Spleen (tissue), 11 donors: ENCODE data around the gene HCK. TPM values are rescaled to one million over a fixed set of nuclear protein-coding genes. Genes with fewer than 3 reads are reported as not detected.

ENCODE experiments used
- DNase-seq: peaks from one replicate; pipeline ENCODE4 v3.0.0-alpha.2; 2020
- H3K27ac ChIP-seq, 8 donors: fragments of 200-600 bp; sonication (generic) in 7 of 8; 1 replicate in 4 of 8; 2 replicates in 4 of 8; pipeline versions ENCODE4 v1.5.0 to v1.8.0; 2016 to 2021; ENCODE audit warnings: inconsistent platforms in 4 of 8, mild to moderate bottlenecking in 4 of 8, moderate library complexity in 1 of 8
- H3K27me3 ChIP-seq, 7 donors: fragments of 200-600 bp; sonication (generic) in 6 of 7; replicated peaks in 1 of 7; 1 replicate in 4 of 7; 2 replicates in 3 of 7; pipeline versions ENCODE4 v1.5.0 to v1.8.0; 2016 to 2021; ENCODE audit warnings: inconsistent platforms in 3 of 7, mild to moderate bottlenecking in 1 of 7
- H3K36me3 ChIP-seq, 6 donors: fragments of 200-600 bp; sonication (generic) in 5 of 6; 1 replicate in 4 of 6; 2 replicates in 2 of 6; pipeline versions ENCODE4 v1.5.0 to v1.8.0; 2016 to 2021; ENCODE audit warnings: inconsistent platforms in 2 of 6
- H3K4me1 ChIP-seq, 6 donors: fragments of 200-600 bp; sonication (generic) in 5 of 6; 1 replicate in 3 of 6; 2 replicates in 3 of 6; pipeline versions ENCODE4 v1.5.0 to v1.8.0; 2016 to 2021; ENCODE audit warnings: inconsistent platforms in 3 of 6
- H3K4me3 ChIP-seq, 8 donors: fragments of 200-600 bp; sonication (generic) in 7 of 8; 1 replicate in 4 of 8; 2 replicates in 4 of 8; pipeline versions ENCODE4 v1.5.0 to v1.8.0; 2016 to 2021; ENCODE audit warnings: inconsistent platforms in 4 of 8, mild to moderate bottlenecking in 4 of 8, moderate library complexity in 2 of 8
- H3K9me3 ChIP-seq, 8 donors: fragments of 200-600 bp; sonication (generic) in 7 of 8; 1 replicate in 4 of 8; 2 replicates in 4 of 8; pipeline versions ENCODE4 v1.5.0 to v1.8.0; 2016 to 2021; ENCODE audit warnings: inconsistent platforms in 4 of 8
- POLR2A ChIP-seq, 3 donors: fragments of 450-650 bp; IDR thresholded peaks; one replicate each; pipeline ENCODE4 v1.5.1; 2017; ENCODE audit warnings: antibody characterized with exemption in 3 of 3, mild to moderate bottlenecking in 1 of 3
- POLR2AphosphoS5 ChIP-seq, 3 donors: sonication (generic); formaldehyde crosslinking; IDR thresholded peaks; one replicate each; pipeline ENCODE4 v1.5.1; 2017; ENCODE audit warnings: antibody characterized with exemption in 3 of 3
- WGBS, 5 donors: extraction: QIAGEN DNeasy Blood & Tissue Kit in 3 of 5; methylation state at CpG; one replicate each; pipeline versions ENCODE4 v1.1.5 to v1.1.7; 2013 to 2018; 5-methylcytosine and 5-hydroxymethylcytosine counted together
- intact Hi-C: fragments of 100-400 bp; cut with DNase I; formaldehyde crosslinking; loops from one replicate; pipeline ENCODE4 v1.15.0; 2023; ENCODE audit warnings: low total_unique reads
- polyA plus RNA-seq, 3 donors: library from polyadenylated mRNA; stranded (reverse); fragments of 200-250 nt; gene quantifications; one replicate each; pipeline ENCODE4 v1.2.1, GENCODE V29; 2013
- total RNA-seq, 7 donors: library from RNA; depleted of rRNA in 3 of 7; stranded (reverse); fragments of >200 nt in 3 of 7; fragmentation: NEBNext Ultra II Directional in 4 of 7; extraction: Animal tissue kit (Norgen Biotek cat#: 25700) in 4 of 7; gene quantifications; one replicate each; pipeline versions ENCODE4 v1.1.0 to v1.2.1, GENCODE V29; 2016 to 2021
- TF ChIP-seq, protein P1 (sequence below), 11 experiments: fragments of 200-600 bp in 7 of 11; fragments of 450-650 bp in 4 of 11; sonication (generic) in 4 of 11; IDR thresholded peaks in 8 of 11; conservative IDR thresholded peaks in 3 of 11; 1 replicate in 7 of 11; 2 replicates in 4 of 11; pipeline versions ENCODE4 v1.4.0 to v1.8.0; 2016 to 2021; ENCODE audit warnings: antibody characterized with exemption in 11 of 11, inconsistent platforms in 4 of 11, mild to moderate bottlenecking in 1 of 11
- donor health status: healthy with polysubstance abuse.
- donor health status: DM: no; HTN: no; CAD: no; lungs with moderate emphysema.
- donor health status: DM: no; HTN: no; CAD: no.
- donor health status: Bipolar disorder and iron deficiency.
- donor health status: healthy.
- donor health status: DM: no; HTN: no; CAD: no.
- donor health status: DM: yes; HTN: yes; CAD: no.

Gene HCK
- total and polyA plus RNA-seq, 10 donors, result 44.3 to 341 (median 151) TPM

DNA sequence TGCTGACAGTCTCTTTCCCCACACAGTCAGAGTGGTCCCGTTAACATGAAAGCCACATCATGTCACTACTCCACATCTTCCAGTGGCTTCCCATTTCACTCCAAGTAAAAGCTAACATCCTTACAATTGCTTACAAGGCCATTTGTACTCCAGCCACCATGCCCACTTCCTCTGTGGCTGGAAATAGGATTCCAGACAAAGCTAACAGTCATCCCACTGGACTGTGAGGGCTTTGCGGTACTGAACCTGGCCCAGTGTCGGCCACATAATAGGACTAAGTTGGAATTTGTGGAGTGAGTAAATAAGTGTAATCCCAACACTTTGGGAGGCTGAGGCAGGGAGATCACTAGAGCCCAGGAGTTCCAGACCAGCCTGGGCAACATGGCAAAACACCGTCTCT lies 31.0 kb upstream of the HCK start:
- Histone ChIP-seq H3K36me3 (peaks cover 0 to 36% (median 1%) of the 10 kb centered on the region in 6 donors), H3K27ac (peak overlapping the region in 5 of 8 donors; percentile 39 to 69 (median 55)), H3K9me3 (no peaks in the 10 kb centered on the region), H3K27me3 (peaks cover 0 to 96% (median 30%) of the 10 kb centered on the region in 7 donors), H3K4me1 (peaks cover 5 to 51% (median 27%) of the 10 kb centered on the region in 6 donors), H3K4me3 (peak overlapping the region in 2 of 8 donors; percentile 76 to 81)
- intact Hi-C loops, result no loop called here
- no peak for DNase-seq
- TF ChIP-seq, protein P1, sequence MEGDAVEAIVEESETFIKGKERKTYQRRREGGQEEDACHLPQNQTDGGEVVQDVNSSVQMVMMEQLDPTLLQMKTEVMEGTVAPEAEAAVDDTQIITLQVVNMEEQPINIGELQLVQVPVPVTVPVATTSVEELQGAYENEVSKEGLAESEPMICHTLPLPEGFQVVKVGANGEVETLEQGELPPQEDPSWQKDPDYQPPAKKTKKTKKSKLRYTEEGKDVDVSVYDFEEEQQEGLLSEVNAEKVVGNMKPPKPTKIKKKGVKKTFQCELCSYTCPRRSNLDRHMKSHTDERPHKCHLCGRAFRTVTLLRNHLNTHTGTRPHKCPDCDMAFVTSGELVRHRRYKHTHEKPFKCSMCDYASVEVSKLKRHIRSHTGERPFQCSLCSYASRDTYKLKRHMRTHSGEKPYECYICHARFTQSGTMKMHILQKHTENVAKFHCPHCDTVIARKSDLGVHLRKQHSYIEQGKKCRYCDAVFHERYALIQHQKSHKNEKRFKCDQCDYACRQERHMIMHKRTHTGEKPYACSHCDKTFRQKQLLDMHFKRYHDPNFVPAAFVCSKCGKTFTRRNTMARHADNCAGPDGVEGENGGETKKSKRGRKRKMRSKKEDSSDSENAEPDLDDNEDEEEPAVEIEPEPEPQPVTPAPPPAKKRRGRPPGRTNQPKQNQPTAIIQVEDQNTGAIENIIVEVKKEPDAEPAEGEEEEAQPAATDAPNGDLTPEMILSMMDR (IDR thresholded peaks at IDR 0.05 in 8 of 11, conservative IDR thresholded peaks at IDR 0.05 in 3 of 11), result no peak
- TF ChIP-seq POLR2AphosphoS5 (IDR thresholded peaks at IDR 0.05), result peak in 1 of 3 donors; percentile 46
- WGBS, 5 donors, result 58 to 85% (median 74%) methylated on average over 4 of the region's 4 CpGs

DNA sequence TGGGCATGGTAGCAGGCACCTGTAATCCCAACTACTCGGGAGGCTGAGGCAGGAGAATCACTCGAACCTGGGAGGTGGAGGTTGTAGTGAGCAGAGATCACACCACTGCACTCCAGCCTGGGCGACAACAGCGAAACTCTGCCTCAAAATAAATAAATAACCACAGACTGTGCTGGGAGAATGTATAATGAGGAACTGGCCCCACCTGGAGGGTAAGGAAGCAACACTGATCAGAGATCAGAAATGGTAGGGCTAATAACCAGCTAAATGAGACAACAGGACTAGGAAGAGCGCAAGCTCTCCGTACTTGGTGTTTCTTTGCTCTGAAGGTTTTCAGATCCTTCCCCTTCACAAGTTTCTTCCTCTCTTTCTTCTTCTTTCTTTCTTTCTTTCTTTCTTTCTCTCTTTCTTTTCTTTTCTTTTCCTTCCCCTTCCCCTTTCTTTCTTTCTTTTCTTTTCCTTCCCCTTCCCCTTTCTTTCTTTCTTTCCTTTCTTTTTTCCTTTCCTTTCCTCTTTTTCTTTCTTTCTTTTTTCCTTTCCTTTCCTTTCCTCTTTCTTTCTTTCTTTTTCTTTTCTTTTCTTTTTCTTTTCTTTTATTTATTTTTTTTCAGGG lies 27.3 kb upstream of the HCK start:
- Histone ChIP-seq H3K27me3 (peaks cover 0 to 61% (median 17%) of the 10 kb centered on the region in 7 donors), H3K4me1 (peaks cover 0 to 25% (median 9%) of the 10 kb centered on the region in 6 donors), H3K4me3 (no peak overlapping the region), H3K9me3 (no peaks in the 10 kb centered on the region), H3K27ac (no peak overlapping the region), H3K36me3 (peaks cover 0 to 70% (median 1%) of the 10 kb centered on the region in 6 donors)
- intact Hi-C loops, result no loop called here
- 65 to 80% (median 72%) methylated on average over 6 of the region's 6 CpGs for WGBS, 5 donors
- TF ChIP-seq POLR2A (IDR thresholded peaks at IDR 0.05) (no peak), POLR2AphosphoS5 (IDR thresholded peaks at IDR 0.05) (peak in 1 of 3 donors; percentile 23)
- DNase-seq, result no peak

DNA sequence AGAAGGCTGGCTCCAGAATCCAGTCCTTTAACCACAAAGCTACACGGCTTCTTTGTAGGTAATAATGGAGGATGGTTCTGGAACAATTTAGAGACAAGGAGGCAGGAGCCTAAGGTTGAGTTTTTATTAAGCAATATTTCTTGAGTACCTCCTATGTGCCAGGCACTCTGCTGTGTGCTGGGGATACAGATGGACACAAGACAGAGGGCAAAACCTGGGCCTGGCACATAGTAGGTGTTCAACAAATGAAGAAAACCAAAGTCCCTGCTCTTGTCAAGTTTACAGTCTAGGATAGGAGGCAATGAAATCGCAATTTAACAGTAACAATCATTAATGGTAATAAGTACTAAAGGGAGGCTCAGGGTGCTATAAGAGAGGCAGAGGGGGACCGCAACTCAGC lies 24.4 kb upstream of the HCK start:
- peaks cover 0 to 46% (median 0%) of the 10 kb centered on the region in 7 donors for H3K27me3 ChIP-seq
- no peak for DNase-seq
- no peak overlapping the region for H3K27ac ChIP-seq
- intact Hi-C loops, result no loop called here
- 82 to 98% (median 90%) methylated on average over 3 of the region's 3 CpGs for WGBS, 5 donors
- peaks cover 7 to 38% (median 24%) of the 10 kb centered on the region in 6 donors for H3K4me1 ChIP-seq
- TF ChIP-seq POLR2A (IDR thresholded peaks at IDR 0.05) (no peak), POLR2AphosphoS5 (IDR thresholded peaks at IDR 0.05) (no peak)
- TF ChIP-seq, protein P1 (IDR thresholded peaks at IDR 0.05 in 8 of 11, conservative IDR thresholded peaks at IDR 0.05 in 3 of 11), result no peak
- H3K4me3 ChIP-seq, result no peak overlapping the region
- peaks cover 0 to 80% (median 3%) of the 10 kb centered on the region in 6 donors for H3K36me3 ChIP-seq
- H3K9me3 ChIP-seq, result no peaks in the 10 kb centered on the region

DNA sequence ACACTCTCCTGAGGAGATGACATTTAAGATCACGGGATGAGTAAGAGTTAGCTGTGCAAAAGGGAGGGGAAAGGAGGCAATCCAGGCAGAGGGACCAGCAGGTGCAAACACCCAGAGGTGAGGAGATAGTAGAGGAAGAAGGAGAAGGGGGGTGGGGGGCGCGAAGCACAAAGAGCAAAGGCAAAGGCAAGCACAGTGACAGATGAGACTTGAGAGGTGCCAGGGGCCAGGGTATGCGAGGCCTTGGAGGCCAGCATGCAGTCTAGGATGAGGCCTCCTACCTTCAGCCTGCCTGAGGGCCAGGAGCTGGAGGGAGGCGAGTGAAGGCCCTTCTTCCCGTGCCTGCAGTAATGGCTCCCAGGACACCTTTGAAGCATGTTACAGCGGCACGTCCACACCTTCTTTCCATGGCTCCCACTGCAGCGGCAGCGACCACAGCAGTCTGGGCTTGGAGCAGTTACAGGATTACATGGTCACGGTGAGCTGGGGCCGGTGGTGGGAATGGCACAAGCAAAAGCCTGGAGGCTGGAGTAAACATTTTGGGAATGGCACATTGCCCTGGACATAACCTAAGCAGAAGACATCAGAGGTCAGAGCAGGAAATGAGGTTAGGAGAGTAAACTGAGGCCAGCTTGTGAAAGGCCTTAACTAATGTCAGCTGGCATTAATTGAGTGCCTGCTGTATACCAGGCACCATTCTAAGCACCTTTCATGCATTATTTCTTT lies 23.2 kb upstream of the HCK start:
- Histone ChIP-seq H3K27ac (no peak overlapping the region), H3K36me3 (peaks cover 0 to 71% (median 3%) of the 10 kb centered on the region in 6 donors), H3K9me3 (no peaks in the 10 kb centered on the region), H3K4me3 (no peak overlapping the region), H3K27me3 (peaks cover 0 to 36% (median 0%) of the 10 kb centered on the region in 7 donors), H3K4me1 (peaks cover 15 to 49% (median 34%) of the 10 kb centered on the region in 6 donors)
- TF ChIP-seq POLR2A (IDR thresholded peaks at IDR 0.05), result no peak
- TF ChIP-seq POLR2AphosphoS5 (IDR thresholded peaks at IDR 0.05), result peak in 1 of 3 donors; percentile 63
- TF ChIP-seq, protein P1 (IDR thresholded peaks at IDR 0.05 in 8 of 11, conservative IDR thresholded peaks at IDR 0.05 in 3 of 11), result no peak
- no peak for DNase-seq
- intact Hi-C loops, result no loop called here
- 64 to 76% (median 72%) methylated on average over 12 of the region's 12 CpGs for WGBS, 5 donors
